GM20431 (cell line): Measurements from ENCODE around the gene GRK4.

Experiments
- in situ Hi-C: fragments of 300-500 bp; cut with MseI, MboI; formaldehyde crosslinking; loops from one replicate; pipeline ENCODE4 v1.15.0; 2020; ENCODE audit warnings: low sequenced_read_pairs; ENCODE audit not compliant: unreplicated experiment

Gene GRK4

GRCh38 chr4:3082925-3083515 is 119.6 kb downstream of the GRK4 start:
- in situ Hi-C loops: no loop called here

- in situ Hi-C loops: no loop called here
Measured at GRCh38 chr4:3083732-3084131, 120.4 kb downstream of the GRK4 start.

GRCh38 chr4:3085948-3086670 is 122.7 kb downstream of the GRK4 start:
- in situ Hi-C loops: no loop called here

- in situ Hi-C loops: no loop called here
Measured at GRCh38 chr4:3087115-3087797, 123.9 kb downstream of the GRK4 start.
